GM21717 (cell line): ENCODE measurements around the gene ANKRD10.
A peak's percentile ranks its signal among the peaks of the same experiment; 100 is the strongest.
"Not testable (repeated sequence)": the region's sequence is repeated elsewhere in the genome, so short reads cannot be mapped to it uniquely, and the experiment has no call there.

Source experiments
- ATAC-seq: cut with Tn5 transposase; IDR thresholded peaks from one replicate; pipeline ENCODE4 v1.9.1; 2021; ENCODE audit warnings: mild to moderate bottlenecking, moderate library complexity; ENCODE audit not compliant: unreplicated experiment

ANKRD10 gene

GRCh38 chr13:110915057-110915873, at the start of gene ANKRD10:
Gene ANKRD10 (minus strand): TSS chr13:110915069. CDS start chr13:110914934, 135 bp downstream.
- peak; percentile 79 for ATAC-seq

GRCh38 chr13:110964229-110965037, 49.6 kb upstream of the ANKRD10 start:
- peak; percentile 13 for ATAC-seq

- no peak for ATAC-seq
These were observed 48.7 kb upstream of the ANKRD10 start for GRCh38 chr13:110963554-110963970.

GRCh38 chr13:110961959-110962358, 47.1 kb upstream of the ANKRD10 start:
- ATAC-seq, result no peak

GRCh38 chr13:110960204-110960603, 45.3 kb upstream of the ANKRD10 start:
- no peak for ATAC-seq

GRCh38 chr13:110957931-110958330, 43.1 kb upstream of the ANKRD10 start:
- ATAC-seq, result no peak

- ATAC-seq, result no peak
These were observed 42.5 kb upstream of the ANKRD10 start for GRCh38 chr13:110957181-110957884.

- not testable (repeated sequence) for ATAC-seq
These were observed 41.3 kb upstream of the ANKRD10 start for GRCh38 chr13:110956216-110956615.

- ATAC-seq, result not testable (repeated sequence)
These were observed 40.7 kb upstream of the ANKRD10 start for GRCh38 chr13:110955608-110956007.

- ATAC-seq, result peak; percentile 70
These were observed 40.2 kb upstream of the ANKRD10 start for GRCh38 chr13:110955072-110955503.

GRCh38 chr13:110954533-110954920, 39.7 kb upstream of the ANKRD10 start:
- not testable (repeated sequence) for ATAC-seq

- ATAC-seq, result no peak
These were observed 39.1 kb upstream of the ANKRD10 start for GRCh38 chr13:110953833-110954532.

- ATAC-seq, result no peak
These were observed 38.5 kb upstream of the ANKRD10 start for GRCh38 chr13:110953416-110953815.

GRCh38 chr13:110952135-110952534, 37.3 kb upstream of the ANKRD10 start:
- peak; percentile 57 for ATAC-seq

- no peak for ATAC-seq
These were observed 36.1 kb upstream of the ANKRD10 start for GRCh38 chr13:110950819-110951570.

GRCh38 chr13:110950356-110950755, 35.5 kb upstream of the ANKRD10 start:
- ATAC-seq, result no peak

GRCh38 chr13:110949628-110950027, 34.8 kb upstream of the ANKRD10 start:
- no peak for ATAC-seq

GRCh38 chr13:110949116-110949515, 34.2 kb upstream of the ANKRD10 start:
- ATAC-seq, result no peak

- ATAC-seq, result not testable (repeated sequence)
These were observed 32.5 kb upstream of the ANKRD10 start for GRCh38 chr13:110947338-110947737.
